ENCODE results near the gene SYNPR.

GRCh38 chr3:63462732-63463131, 184.6 kb downstream of the SYNPR start:
- no peak for TF ChIP-seq CTCF (IDR thresholded peaks at IDR 0.05; ENCODE audit: low read depth, low read length)
- no peak for TF ChIP-seq EZH2phosphoT487 (IDR thresholded peaks at IDR 0.05; ENCODE audit: low read depth)
